Fibroblast of the aortic adventitia (primary cell): ENCODE measurements around the gene ZNF26. TPM values are rescaled to one million over a fixed set of nuclear protein-coding genes. Genes with fewer than 3 reads are reported as not detected.
A peak's percentile ranks its signal among the peaks of the same experiment; 100 is the strongest.

Source experiments
- DNase-seq: peaks from one replicate; pipeline ENCODE4 v3.0.0-alpha.2; 2010; ENCODE audit warnings: low read depth
- H3K4me3 ChIP-seq: 2 replicates; pipeline ENCODE4 v1.5.1; 2011; ENCODE audit warnings: low read depth, mild to moderate bottlenecking, control low read depth, low read length, moderate library complexity
- CTCF ChIP-seq: IDR thresholded peaks from 2 replicates; pipeline ENCODE4 v1.5.1; 2011; ENCODE audit warnings: mild to moderate bottlenecking, low read length, control low read depth, inconsistent platforms; ENCODE audit not compliant: insufficient read depth
- small RNA-seq: library from RNA; depleted of rRNA; stranded (forward); fragments of <200 nt; gene quantifications from one replicate; pipeline ENCODE3, GENCODE V24; 2012
- total RNA-seq: library from RNA; depleted of rRNA; stranded (reverse); fragments of >200 nt; gene quantifications from 2 replicates; pipeline ENCODE4 v1.2.3, GENCODE V29; 2012; ENCODE audit warnings: low replicate concordance

Gene ZNF26
- total RNA-seq, 1 donor = 14.0 TPM

DNA sequence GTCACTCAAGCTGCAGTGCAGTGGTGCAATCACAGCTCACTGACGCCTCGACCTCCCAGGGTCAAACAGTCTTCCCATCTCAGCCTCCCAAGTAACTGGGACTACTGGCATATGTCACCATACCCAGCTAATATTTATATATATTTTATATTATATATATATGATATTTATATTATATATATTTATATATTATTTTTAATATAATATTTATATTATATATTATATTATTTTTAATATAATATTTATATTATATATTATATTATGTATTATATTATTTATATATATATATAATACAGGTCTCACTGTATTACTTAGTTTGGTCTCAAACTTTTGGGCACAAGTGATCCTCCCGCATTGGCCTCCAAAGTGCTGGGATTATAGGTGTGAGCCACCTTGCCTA, 60.5 kb downstream of the ZNF26 start:
- H3K4me3 ChIP-seq = no peak overlapping the region
- no peak for TF ChIP-seq CTCF

DNA sequence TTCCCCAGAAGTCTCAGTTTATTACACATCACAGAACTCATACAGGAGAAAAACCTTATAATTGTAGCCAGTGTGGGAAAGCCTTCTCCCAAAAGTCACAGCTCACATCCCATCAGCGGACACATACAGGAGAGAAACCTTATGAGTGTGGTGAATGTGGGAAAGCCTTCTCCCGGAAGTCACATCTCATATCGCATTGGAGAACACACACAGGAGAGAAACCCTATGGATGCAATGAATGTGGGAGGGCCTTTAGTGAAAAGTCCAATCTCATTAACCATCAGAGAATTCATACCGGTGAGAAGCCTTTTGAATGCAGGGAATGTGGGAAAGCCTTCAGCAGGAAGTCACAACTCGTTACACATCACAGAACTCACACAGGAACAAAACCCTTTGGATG, 71.3 kb downstream of the ZNF26 start:
- no peak overlapping the region for H3K4me3 ChIP-seq
- no peak for TF ChIP-seq CTCF
- DNase-seq = no peak

More for the DNA sequence above, 60.5 kb downstream of the ZNF26 start:
- no peak for DNase-seq

DNA sequence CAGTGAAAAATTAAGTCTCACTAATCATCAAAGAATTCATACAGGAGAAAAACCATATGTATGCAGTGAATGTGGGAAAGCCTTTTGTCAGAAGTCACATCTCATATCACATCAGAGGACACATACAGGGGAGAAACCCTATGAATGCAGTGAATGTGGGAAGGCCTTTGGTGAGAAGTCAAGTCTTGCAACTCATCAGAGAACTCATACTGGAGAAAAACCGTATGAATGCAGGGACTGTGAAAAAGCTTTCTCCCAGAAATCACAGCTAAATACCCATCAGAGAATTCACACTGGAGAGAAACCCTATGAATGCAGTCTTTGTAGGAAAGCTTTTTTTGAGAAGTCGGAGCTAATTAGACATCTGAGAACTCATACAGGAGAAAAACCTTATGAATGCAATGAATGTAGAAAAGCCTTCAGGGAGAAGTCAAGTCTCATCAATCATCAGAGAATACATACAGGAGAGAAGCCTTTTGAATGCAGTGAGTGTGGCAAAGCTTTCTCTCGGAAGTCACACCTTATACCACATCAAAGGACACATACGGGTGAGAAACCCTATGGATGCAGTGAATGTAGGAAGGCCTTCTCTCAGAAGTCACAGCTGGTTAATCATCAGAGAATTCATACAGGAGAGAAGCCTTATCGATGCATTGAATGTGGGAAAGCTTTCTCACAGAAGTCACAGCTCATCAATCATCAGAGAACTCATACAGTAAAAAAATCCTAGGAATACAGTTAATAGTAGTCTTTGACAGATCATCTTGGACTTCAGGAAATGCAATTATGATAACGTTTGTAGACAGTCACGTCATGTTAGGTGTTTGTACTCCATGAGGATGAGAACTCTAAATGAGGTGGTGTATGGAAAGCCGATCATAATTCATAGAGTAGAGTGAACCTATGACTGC, 72.3 kb downstream of the ZNF26 start:
- no peak overlapping the region for H3K4me3 ChIP-seq
- DNase-seq = peak; percentile 17
- TF ChIP-seq CTCF = no peak

GRCh38 chr12:133061954-133062353, 75.8 kb downstream of the ZNF26 start:
- no peak for DNase-seq
- TF ChIP-seq CTCF = no peak
- no peak overlapping the region for H3K4me3 ChIP-seq

DNA sequence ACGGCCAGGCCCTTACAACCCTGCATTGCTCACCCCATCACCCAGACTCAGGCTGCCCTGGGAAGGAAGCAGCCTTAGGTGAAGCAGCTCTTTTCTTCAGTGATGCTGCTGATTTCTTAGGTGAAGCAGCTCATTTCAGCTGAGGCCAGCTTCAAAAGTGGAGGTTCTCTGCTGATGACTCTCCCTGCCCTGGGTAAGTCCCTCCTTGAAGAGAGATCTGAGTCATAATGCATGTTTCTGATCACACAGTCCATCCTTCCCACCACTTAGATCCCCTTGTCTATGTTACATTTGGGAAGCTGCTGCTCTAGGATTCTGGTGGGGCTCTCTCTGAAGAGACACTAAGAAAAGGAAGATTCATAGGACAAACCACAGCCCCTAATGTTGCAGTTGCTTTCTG, 77.4 kb downstream of the ZNF26 start:
- H3K4me3 ChIP-seq = no peak overlapping the region
- DNase-seq = no peak
- TF ChIP-seq CTCF = no peak

DNA sequence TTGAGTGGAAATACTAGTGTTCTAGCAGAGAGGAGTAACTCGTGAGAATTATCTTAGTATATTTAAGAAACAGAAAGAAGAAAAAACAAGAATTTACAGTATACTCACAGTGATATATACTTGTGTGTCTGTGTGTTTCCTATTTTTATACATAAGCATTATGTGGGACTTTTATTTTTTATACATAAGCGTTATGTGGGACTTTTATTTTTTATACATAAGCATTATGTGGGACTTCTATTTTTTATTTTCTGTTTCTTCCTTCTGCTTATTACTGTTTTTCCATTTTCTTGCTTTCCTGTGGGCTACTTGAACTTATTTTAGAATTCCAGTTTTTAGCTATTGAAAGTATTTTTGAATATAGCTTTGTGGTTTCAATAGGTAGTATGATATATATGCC, 87.7 kb downstream of the ZNF26 start:
- no peak overlapping the region for H3K4me3 ChIP-seq
- no peak for TF ChIP-seq CTCF
- no peak for DNase-seq

Small RNA genes within 50 kb of the gene (small RNA-seq; reads per million reads assigned to genes)
- not detected for gene RNU4ATAC12P

Other genes starting within 250 kb of the ZNF26 start
- gene ANKLE2, start 224.5 kb upstream of the ZNF26 start, total RNA-seq = 58.5 and 68.4 TPM in 2 replicates
- 88.3 and 104 TPM in 2 replicates for gene GOLGA3, start 157.5 kb upstream of the ZNF26 start, total RNA-seq
- gene CHFR, start 98.8 kb upstream of the ZNF26 start, total RNA-seq = 24.3 and 41.9 TPM in 2 replicates
- 14.6 and 18.3 TPM in 2 replicates for gene ZNF605, start 30.1 kb upstream of the ZNF26 start, total RNA-seq
- gene ZNF84, start 51.1 kb downstream of the ZNF26 start, total RNA-seq = 25.9 and 26.7 TPM in 2 replicates
- gene ZNF140, start 94.6 kb downstream of the ZNF26 start, total RNA-seq = 16.4 and 23.1 TPM in 2 replicates
- gene ZNF891, start 143.9 kb downstream of the ZNF26 start, total RNA-seq = 1.8 and 1.9 TPM in 2 replicates
- gene ZNF10, start 144.3 kb downstream of the ZNF26 start, total RNA-seq = 9.5 and 10.3 TPM in 2 replicates
- gene ZNF268, start 195.1 kb downstream of the ZNF26 start, total RNA-seq = 11.8 and 22.9 TPM in 2 replicates
- not detected in 2 replicates for gene ANHX, start 249.5 kb downstream of the ZNF26 start, total RNA-seq